ENCODE results near the gene HIBCH. TPM values are rescaled to one million over a fixed set of nuclear protein-coding genes. Genes with fewer than 3 reads are reported as not detected.

The HIBCH gene
- total and polyA plus RNA-seq, 2 experiments from 2014 or later = 15.9 to 70.0 TPM

GRCh38 chr2:190217616-190218015, 102.0 kb downstream of the HIBCH start:
- no peak for DNase-seq (ENCODE audit: low read depth in 1 of 2, low spot score in 1 of 2)
- peaks cover 10% of the 10 kb centered on the region for H3K4me1 ChIP-seq (ENCODE audit: low read depth)

GRCh38 chr2:190216829-190217228, 102.8 kb downstream of the HIBCH start:
- no peak overlapping the region for H3K27ac ChIP-seq
- no peak overlapping the region for H3K4me3 ChIP-seq
- TF ChIP-seq CTCF (IDR thresholded peaks at IDR 0.05; ENCODE audit: low read depth, low read length) = no peak
- no peaks in the 10 kb centered on the region for H3K9me3 ChIP-seq (ENCODE audit: low read depth)
- peak; percentile 3 to 37 for DNase-seq (ENCODE audit: low read depth in 1 of 2, low spot score in 1 of 2)
- peaks cover 4% of the 10 kb centered on the region for H3K36me3 ChIP-seq
- no peaks in the 10 kb centered on the region for H3K27me3 ChIP-seq
- peaks cover 10% of the 10 kb centered on the region for H3K4me1 ChIP-seq (ENCODE audit: low read depth)

More at GRCh38 chr2:190217616-190218015, 102.0 kb downstream of the HIBCH start:
- no peak for TF ChIP-seq CTCF (IDR thresholded peaks at IDR 0.05; ENCODE audit: low read depth, low read length)
- no peaks in the 10 kb centered on the region for H3K27me3 ChIP-seq
- H3K4me3 ChIP-seq = no peak overlapping the region
- H3K9me3 ChIP-seq (ENCODE audit: low read depth) = no peaks in the 10 kb centered on the region
- peaks cover 1% of the 10 kb centered on the region for H3K36me3 ChIP-seq
- no peak overlapping the region for H3K27ac ChIP-seq

- H3K4me1 ChIP-seq (ENCODE audit: low read depth) = peaks cover 10% of the 10 kb centered on the region
- H3K27ac ChIP-seq = no peak overlapping the region
These were observed 104.0 kb downstream of the HIBCH start for GRCh38 chr2:190215620-190216019.

GRCh38 chr2:190214426-190215194, 105.0 kb downstream of the HIBCH start:
- Histone ChIP-seq H3K27me3 (no peaks in the 10 kb centered on the region), H3K4me3 (no peak overlapping the region), H3K9me3 (ENCODE audit: low read depth) (no peaks in the 10 kb centered on the region), H3K36me3 (peaks cover 4% of the 10 kb centered on the region), H3K27ac (no peak overlapping the region), H3K4me1 (ENCODE audit: low read depth) (peaks cover 10% of the 10 kb centered on the region)
- TF ChIP-seq CTCF (IDR thresholded peaks at IDR 0.05; ENCODE audit: low read depth, low read length) = no peak
- peak in 1 of 2 donors; percentile 56 for DNase-seq (ENCODE audit: low read depth in 1 of 2, low spot score in 1 of 2)

More at GRCh38 chr2:190215620-190216019, 104.0 kb downstream of the HIBCH start:
- Histone ChIP-seq H3K36me3 (peaks cover 4% of the 10 kb centered on the region), H3K27me3 (no peaks in the 10 kb centered on the region), H3K4me3 (no peak overlapping the region), H3K9me3 (ENCODE audit: low read depth) (no peaks in the 10 kb centered on the region)
- DNase-seq (ENCODE audit: low read depth in 1 of 2, low spot score in 1 of 2) = peak in 1 of 2 donors; percentile 14
- TF ChIP-seq CTCF (IDR thresholded peaks at IDR 0.05; ENCODE audit: low read depth, low read length) = no peak

- H3K4me1 ChIP-seq (ENCODE audit: low read depth) = peaks cover 10% of the 10 kb centered on the region
- H3K27me3 ChIP-seq = no peaks in the 10 kb centered on the region
- peak in 1 of 2 donors; percentile 5 for DNase-seq (ENCODE audit: low read depth in 1 of 2, low spot score in 1 of 2)
- H3K9me3 ChIP-seq (ENCODE audit: low read depth) = no peaks in the 10 kb centered on the region
- no peak for TF ChIP-seq CTCF (IDR thresholded peaks at IDR 0.05; ENCODE audit: low read depth, low read length)
- peaks cover 4% of the 10 kb centered on the region for H3K36me3 ChIP-seq
- H3K27ac ChIP-seq = no peak overlapping the region
- no peak overlapping the region for H3K4me3 ChIP-seq
These were observed 105.9 kb downstream of the HIBCH start for GRCh38 chr2:190213441-190214335.

Measured in cardiac muscle cell (in vitro differentiated cells and primary cell).